SW 1271 (cell line): ENCODE measurements around the gene PLEKHG7.

Experiments used
- DNase-seq, 2 experiments: peaks; one replicate each; lab custom pipeline; 2025; lab: John Stamatoyannopoulos, UW

PLEKHG7 gene

GRCh38 chr12:92715625-92716024 is 12.8 kb downstream of the PLEKHG7 start:
- no peak for DNase-seq

GRCh38 chr12:92717202-92717601 is 14.4 kb downstream of the PLEKHG7 start:
- peak in 1 of 2 experiments; percentile 23 for DNase-seq

- no peak for DNase-seq
These were observed 15.7 kb downstream of the PLEKHG7 start for GRCh38 chr12:92718483-92718990.

- DNase-seq = no peak
These were observed 16.9 kb downstream of the PLEKHG7 start for GRCh38 chr12:92719674-92720073.

GRCh38 chr12:92721130-92721529 is 18.3 kb downstream of the PLEKHG7 start:
- no peak for DNase-seq

- DNase-seq = no peak
These were observed 18.9 kb downstream of the PLEKHG7 start for GRCh38 chr12:92721656-92722055.

- DNase-seq = no peak
These were observed 20.1 kb downstream of the PLEKHG7 start for GRCh38 chr12:92722897-92723296.

- DNase-seq = no peak
These were observed 24.1 kb downstream of the PLEKHG7 start for GRCh38 chr12:92726850-92727249.

- DNase-seq = no peak
These were observed 27.1 kb downstream of the PLEKHG7 start for GRCh38 chr12:92729773-92730305.

- no peak for DNase-seq
These were observed 28.0 kb downstream of the PLEKHG7 start for GRCh38 chr12:92730758-92731157.

GRCh38 chr12:92732216-92732615 is 29.4 kb downstream of the PLEKHG7 start:
- no peak for DNase-seq

GRCh38 chr12:92732716-92733115 is 29.9 kb downstream of the PLEKHG7 start:
- no peak for DNase-seq

- DNase-seq = no peak
These were observed 30.4 kb downstream of the PLEKHG7 start for GRCh38 chr12:92733181-92733580.

- no peak for DNase-seq
These were observed 30.9 kb downstream of the PLEKHG7 start for GRCh38 chr12:92733661-92734060.

GRCh38 chr12:92735131-92735721 is 32.4 kb downstream of the PLEKHG7 start:
- DNase-seq = peak in 1 of 2 experiments; percentile 12

GRCh38 chr12:92736605-92737004 is 33.8 kb downstream of the PLEKHG7 start:
- no peak for DNase-seq

GRCh38 chr12:92737855-92738850 is 35.4 kb downstream of the PLEKHG7 start:
- DNase-seq = no peak

GRCh38 chr12:92739113-92739512 is 36.3 kb downstream of the PLEKHG7 start:
- no peak for DNase-seq

GRCh38 chr12:92740411-92740810 is 37.6 kb downstream of the PLEKHG7 start:
- DNase-seq = no peak

GRCh38 chr12:92743026-92743425 is 40.2 kb downstream of the PLEKHG7 start:
- no peak for DNase-seq

GRCh38 chr12:92745856-92746550 is 43.2 kb downstream of the PLEKHG7 start:
- peak; percentile 80 to 84 for DNase-seq

- no peak for DNase-seq
These were observed 44.4 kb downstream of the PLEKHG7 start for GRCh38 chr12:92747151-92747550.
